ENCODE data around the gene TSEN2.
"Not testable (repeated sequence)": the region's sequence is repeated elsewhere in the genome, so short reads cannot be mapped to it uniquely, and the experiment has no call there.

- TF ChIP-seq CTCF (conservative IDR thresholded peaks at IDR 0.05 in 1 of 2, IDR thresholded peaks at IDR 0.05 in 1 of 2; ENCODE audit: extremely low read depth in 1 of 2, insufficient read depth in 1 of 2, low read depth in 1 of 2, low read length in 2 of 2); EZH2 (IDR thresholded peaks at IDR 0.05; ENCODE audit: borderline replicate concordance, low read length): not testable (repeated sequence)
These were observed 5.1 kb upstream of the TSEN2 start for GRCh38 chr3:12479198-12479597.

All from mammary epithelial cell (primary cell).